Esophagus (tissue), 2 donors: ENCODE measurements around the gene SLC35G1. TPM values are rescaled to one million over a fixed set of nuclear protein-coding genes. Genes with fewer than 3 reads are reported as not detected.

ENCODE experiments used
- H3K27ac ChIP-seq, 2 donors: one replicate each; pipeline ENCODE4 v1.5.1; 2013; ENCODE audit warnings: low read depth in 2 of 2, mild to moderate bottlenecking in 2 of 2, inconsistent platforms in 1 of 2, low read length in 1 of 2, moderate library complexity in 1 of 2
- H3K27me3 ChIP-seq, 2 donors: one replicate each; pipeline ENCODE4 v1.6.1; 2013; ENCODE audit warnings: low read length in 2 of 2, control low read depth in 1 of 2, mild to moderate bottlenecking in 1 of 2; ENCODE audit not compliant: insufficient read depth in 2 of 2, control insufficient read depth in 1 of 2
- H3K36me3 ChIP-seq, 2 donors: one replicate each; pipeline ENCODE4 v1.6.1; 2013; ENCODE audit warnings: low read length in 1 of 2; ENCODE audit not compliant: control insufficient read depth in 2 of 2, insufficient read depth in 2 of 2
- H3K4me1 ChIP-seq, 2 donors: one replicate each; pipeline ENCODE4 v1.6.1; 2013; ENCODE audit warnings: low read length in 1 of 2; ENCODE audit not compliant: control insufficient read depth in 2 of 2, insufficient read depth in 2 of 2
- H3K4me3 ChIP-seq, 2 donors: one replicate each; pipeline ENCODE4 v1.5.1; 2013; ENCODE audit warnings: low read length in 2 of 2, mild to moderate bottlenecking in 2 of 2, low read depth in 1 of 2, moderate library complexity in 1 of 2
- H3K9me3 ChIP-seq, 2 donors: one replicate each; pipeline ENCODE4 v1.6.1; 2013; ENCODE audit warnings: mild to moderate bottlenecking in 2 of 2, low read depth in 1 of 2, low read length in 1 of 2, moderate library complexity in 1 of 2; ENCODE audit not compliant: control insufficient read depth in 2 of 2, insufficient read depth in 1 of 2
- WGBS, 2 donors: extraction: QIAGEN DNeasy Blood & Tissue Kit; methylation state at CpG; one replicate each; pipeline ENCODE4 v1.1.7; 2013; 5-methylcytosine and 5-hydroxymethylcytosine counted together
- polyA plus RNA-seq, 2 donors: library from polyadenylated mRNA; stranded (reverse); fragments of 200-250 nt; gene quantifications; one replicate each; pipeline ENCODE4 v1.2.3, GENCODE V29; 2013
- donor health status: healthy with polysubstance abuse.
- donor health status: Bipolar disorder and iron deficiency.

SLC35G1 gene
- polyA plus RNA-seq, 2 donors = 0.73 to 1.4 TPM

DNA sequence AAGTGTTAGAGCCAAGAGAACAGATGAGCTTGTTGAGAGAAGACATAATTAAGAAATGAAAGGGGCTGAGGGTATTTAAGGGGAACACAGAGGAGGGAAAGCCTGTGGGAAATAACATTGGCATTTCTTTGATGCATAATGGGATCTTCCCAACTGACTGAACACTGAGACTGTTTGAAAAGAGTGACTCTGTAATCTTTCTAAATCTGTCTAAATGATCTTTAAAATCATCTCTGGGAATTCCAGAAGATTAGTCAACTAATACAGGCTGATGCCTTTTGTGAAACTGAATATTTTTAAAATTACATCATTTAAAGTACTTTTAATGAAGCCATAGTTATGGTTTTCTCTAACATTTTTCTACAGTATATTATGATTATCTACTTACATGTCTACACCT lies 17.4 kb upstream of the SLC35G1 start:
- H3K27ac ChIP-seq = no peak overlapping the region
- H3K4me3 ChIP-seq = no peak overlapping the region
- no peaks in the 10 kb centered on the region for H3K36me3 ChIP-seq
- H3K9me3 ChIP-seq = no peaks in the 10 kb centered on the region
- H3K27me3 ChIP-seq = no peaks in the 10 kb centered on the region
- H3K4me1 ChIP-seq = no peaks in the 10 kb centered on the region

DNA sequence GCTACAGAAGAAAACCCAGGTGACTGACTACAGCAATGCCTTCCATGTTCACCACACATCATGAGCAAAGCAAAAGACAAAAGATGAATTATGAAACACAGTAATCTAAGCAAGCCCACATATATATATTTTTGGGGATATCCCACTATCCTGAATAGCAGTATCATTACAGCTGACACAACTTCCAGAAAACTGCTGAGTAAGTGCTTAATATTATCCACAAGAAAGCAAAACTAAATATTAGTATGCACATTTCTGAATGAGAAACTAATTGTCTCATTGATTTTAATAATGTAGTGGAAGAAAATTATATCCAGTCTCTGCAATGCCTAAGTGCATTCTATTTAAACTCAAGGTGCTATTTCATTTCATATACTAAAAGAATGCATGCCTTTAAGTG lies 14.5 kb upstream of the SLC35G1 start:
- no peak overlapping the region for H3K4me3 ChIP-seq
- no peaks in the 10 kb centered on the region for H3K9me3 ChIP-seq
- H3K4me1 ChIP-seq = no peaks in the 10 kb centered on the region
- H3K27ac ChIP-seq = no peak overlapping the region
- H3K27me3 ChIP-seq = no peaks in the 10 kb centered on the region
- H3K36me3 ChIP-seq = no peaks in the 10 kb centered on the region

DNA sequence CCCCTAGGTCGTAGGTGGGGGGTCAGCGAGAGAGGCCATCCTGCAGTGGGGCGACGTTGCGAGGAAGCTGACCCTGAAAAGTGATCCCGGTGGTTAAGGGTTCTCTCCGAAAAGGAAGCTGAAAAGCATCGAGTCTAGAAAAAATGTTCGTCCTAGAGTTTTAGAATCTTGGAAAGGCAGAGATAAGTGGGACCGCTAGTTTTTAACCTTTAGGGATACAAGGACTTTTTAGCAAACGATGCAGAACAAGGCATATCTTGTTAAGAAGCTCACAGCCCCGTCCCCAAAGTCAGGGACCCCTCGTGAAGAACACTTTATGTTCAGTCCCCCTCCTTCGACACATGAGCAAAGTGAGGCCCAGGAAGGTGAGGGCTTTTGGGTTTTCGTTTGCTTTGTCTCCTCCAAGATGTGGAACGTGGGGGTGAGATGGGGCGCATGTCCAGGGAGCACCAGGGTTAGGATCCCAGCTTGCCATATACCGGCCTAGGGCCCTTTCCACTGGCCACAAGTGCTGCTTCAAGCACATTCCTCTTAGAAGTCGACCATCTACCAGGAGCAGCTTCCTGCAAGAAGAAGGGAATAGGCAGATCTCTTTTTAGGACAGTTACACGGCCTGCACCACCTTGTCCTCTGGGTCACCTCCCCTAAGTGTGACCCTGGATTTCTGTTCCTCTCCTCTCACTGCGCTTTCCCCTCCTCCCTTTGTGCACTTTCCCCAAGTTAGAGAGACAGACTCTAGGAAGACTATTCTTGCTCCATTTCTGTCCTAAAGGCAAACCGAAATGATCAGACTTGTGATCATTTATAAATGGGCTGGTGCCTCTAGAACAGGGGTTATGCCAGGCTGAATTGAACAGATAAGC lies 969 bp downstream of the SLC35G1 start:
- WGBS, 2 donors = 34 to 36% methylated on average over 22 of the region's 22 CpGs

DNA sequence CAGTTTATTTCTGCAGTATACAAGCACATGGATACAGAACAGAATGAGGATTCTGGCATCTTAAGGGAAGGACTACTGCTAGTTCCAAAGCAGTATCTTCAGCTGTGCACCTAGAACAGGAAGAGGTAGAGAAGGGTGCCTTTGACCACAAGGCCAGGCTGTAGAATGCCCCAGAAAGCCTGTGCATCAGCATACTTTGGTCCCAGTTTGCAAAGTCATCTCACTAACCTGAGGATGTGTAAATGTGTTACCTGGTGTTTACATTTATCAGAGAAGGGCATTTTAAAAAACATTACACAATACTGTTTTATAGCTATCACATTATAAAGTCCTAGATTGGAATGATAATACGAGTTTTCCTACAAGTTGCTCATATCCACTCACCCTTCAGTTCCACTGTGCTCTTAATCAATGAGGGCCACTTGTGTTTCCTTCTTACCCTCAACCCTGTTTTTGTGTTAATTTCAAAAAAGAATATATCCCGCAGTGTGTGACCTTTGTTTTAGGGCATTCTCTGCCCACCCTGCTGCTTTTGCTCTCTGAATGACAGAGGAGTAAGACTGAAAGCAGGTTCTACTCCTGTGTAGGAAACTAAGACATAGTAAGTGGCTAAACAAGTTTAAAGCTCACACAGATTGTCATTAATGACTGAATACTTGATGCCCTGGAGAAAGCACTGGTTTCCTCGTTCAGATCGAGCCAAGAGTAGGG lies 3.4 kb downstream of the SLC35G1 start:
- H3K9me3 ChIP-seq = no peaks in the 10 kb centered on the region
- H3K36me3 ChIP-seq = no peaks in the 10 kb centered on the region
- no peak overlapping the region for H3K27ac ChIP-seq
- 74 to 78% methylated on average over 4 of the region's 4 CpGs for WGBS, 2 donors
- peaks cover 0 to 4% of the 10 kb centered on the region in 2 donors for H3K4me1 ChIP-seq
- no peak overlapping the region for H3K4me3 ChIP-seq
- no peaks in the 10 kb centered on the region for H3K27me3 ChIP-seq

More for the DNA sequence above, 969 bp downstream of the SLC35G1 start:
- Histone ChIP-seq H3K9me3 (no peaks in the 10 kb centered on the region), H3K36me3 (no peaks in the 10 kb centered on the region), H3K27me3 (no peaks in the 10 kb centered on the region), H3K4me3 (peak overlapping the region; percentile 72 to 78), H3K4me1 (peaks cover 0 to 4% of the 10 kb centered on the region in 2 donors), H3K27ac (no peak overlapping the region)

DNA sequence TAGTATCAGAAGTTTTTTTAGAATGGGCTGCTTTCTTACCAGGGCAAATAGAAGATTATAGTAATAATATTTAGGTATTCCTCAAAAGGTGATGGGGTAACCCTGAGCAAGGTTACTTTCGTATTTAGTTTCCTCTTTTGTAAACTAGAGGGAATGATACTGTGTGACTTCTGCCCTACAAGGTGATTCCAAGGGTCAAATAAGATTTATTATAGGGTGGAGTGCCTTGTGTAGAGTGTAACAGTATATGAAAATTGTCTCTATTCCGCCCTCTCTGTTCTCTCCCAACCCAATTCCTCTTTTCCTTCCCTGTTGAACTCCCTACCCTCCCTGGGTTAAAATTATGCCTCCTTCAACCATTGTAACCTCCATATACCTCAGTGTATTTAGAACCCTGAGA lies 5.3 kb downstream of the SLC35G1 start:
- no peak overlapping the region for H3K27ac ChIP-seq
- no peak overlapping the region for H3K4me3 ChIP-seq
- H3K27me3 ChIP-seq = no peaks in the 10 kb centered on the region
- H3K36me3 ChIP-seq = no peaks in the 10 kb centered on the region
- no peaks in the 10 kb centered on the region for H3K9me3 ChIP-seq
- H3K4me1 ChIP-seq = peaks cover 0 to 4% of the 10 kb centered on the region in 2 donors
- WGBS, 2 donors = 87 to 97% methylated on average over 2 of the region's 2 CpGs

DNA sequence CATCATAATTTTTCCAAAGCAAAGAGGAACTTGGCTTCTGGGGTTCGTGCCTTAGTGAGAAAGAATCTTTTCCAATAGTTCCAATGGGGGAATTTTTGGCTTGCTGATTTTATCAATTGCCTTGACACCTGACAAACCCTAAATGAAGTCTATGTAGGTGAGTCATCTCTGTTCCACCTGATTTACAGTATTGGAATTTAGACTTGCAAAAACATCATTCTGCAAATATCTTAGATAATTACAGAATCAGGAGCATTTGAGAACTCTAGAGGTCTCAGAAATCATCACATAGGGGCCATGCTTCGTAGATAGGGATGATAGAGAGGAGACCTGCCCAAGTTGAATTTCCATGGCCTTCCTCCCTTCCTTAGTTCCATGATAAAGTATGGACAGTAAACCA lies 9.3 kb downstream of the SLC35G1 start:
- Histone ChIP-seq H3K27ac (no peak overlapping the region), H3K4me3 (no peak overlapping the region), H3K27me3 (no peaks in the 10 kb centered on the region), H3K4me1 (no peaks in the 10 kb centered on the region), H3K36me3 (no peaks in the 10 kb centered on the region), H3K9me3 (no peaks in the 10 kb centered on the region)
- 87 to 89% methylated on average over 2 of the region's 2 CpGs for WGBS, 2 donors

DNA sequence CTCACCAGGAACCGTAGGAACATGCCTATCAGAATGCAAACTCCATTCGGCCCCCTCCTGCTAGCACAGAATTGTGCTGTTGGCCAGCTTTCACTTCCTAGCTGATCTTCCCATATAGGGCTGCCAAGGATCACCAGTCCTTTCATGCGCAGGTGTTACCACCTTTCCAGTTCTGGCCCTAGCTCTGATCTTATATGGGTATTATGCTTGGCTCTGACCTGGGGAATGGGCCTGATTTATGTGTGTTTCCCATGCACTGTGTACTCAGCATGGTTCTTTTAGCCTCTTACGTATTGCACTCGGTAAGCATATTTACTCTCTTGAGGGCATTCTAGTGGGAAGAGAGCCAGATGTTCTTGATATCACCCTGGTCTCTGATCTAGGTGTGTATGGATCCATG lies 11.1 kb downstream of the SLC35G1 start:
- Histone ChIP-seq H3K4me1 (no peaks in the 10 kb centered on the region), H3K4me3 (no peak overlapping the region), H3K9me3 (no peaks in the 10 kb centered on the region), H3K27ac (no peak overlapping the region), H3K36me3 (no peaks in the 10 kb centered on the region), H3K27me3 (no peaks in the 10 kb centered on the region)
- 73 to 89% methylated on average over 5 of the region's 5 CpGs for WGBS, 2 donors

DNA sequence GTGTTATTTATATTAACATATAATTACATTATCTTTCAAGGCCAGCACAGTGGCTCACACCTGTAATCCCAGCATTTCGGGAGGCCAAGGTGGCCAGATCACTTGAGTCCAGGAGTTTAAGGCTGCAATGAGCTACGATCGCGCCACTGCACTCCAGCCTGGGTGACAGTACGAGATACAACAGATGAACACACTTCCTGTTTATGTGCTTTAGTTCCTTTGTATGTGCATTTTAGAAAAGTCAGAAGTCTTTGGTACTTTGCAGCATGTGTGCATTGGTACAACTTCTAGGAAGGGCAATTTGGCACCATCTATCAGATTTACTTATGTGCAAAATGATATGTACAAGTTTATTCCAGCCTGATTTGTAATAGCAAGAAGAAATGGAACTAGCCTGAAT lies 13.3 kb downstream of the SLC35G1 start:
- 86 to 87% methylated on average over 5 of the region's 5 CpGs for WGBS, 2 donors
- Histone ChIP-seq H3K4me3 (no peak overlapping the region), H3K9me3 (no peaks in the 10 kb centered on the region), H3K36me3 (no peaks in the 10 kb centered on the region), H3K4me1 (no peaks in the 10 kb centered on the region), H3K27me3 (no peaks in the 10 kb centered on the region), H3K27ac (no peak overlapping the region)

DNA sequence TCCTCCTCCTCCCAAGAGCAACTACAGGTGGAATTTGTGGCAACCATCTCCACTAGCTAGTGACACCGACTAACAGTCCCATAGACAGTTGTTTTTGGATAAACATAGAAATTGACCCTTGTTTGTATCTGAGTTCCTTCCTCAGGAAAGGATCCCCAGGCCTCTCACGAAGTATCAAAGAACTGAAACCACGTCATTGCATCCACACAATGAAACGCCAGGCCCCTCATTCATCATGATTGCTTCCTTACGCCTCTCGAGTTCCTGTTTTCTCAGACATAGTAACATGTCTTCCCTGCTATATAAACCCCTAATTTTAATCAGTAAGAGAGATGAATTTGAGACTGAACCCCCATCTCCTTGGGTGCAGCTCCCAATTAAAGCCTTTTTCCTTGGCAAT lies 18.1 kb downstream of the SLC35G1 start:
- WGBS, 2 donors = 64 to 72% methylated on average over 6 of the region's 6 CpGs
- no peaks in the 10 kb centered on the region for H3K9me3 ChIP-seq

DNA sequence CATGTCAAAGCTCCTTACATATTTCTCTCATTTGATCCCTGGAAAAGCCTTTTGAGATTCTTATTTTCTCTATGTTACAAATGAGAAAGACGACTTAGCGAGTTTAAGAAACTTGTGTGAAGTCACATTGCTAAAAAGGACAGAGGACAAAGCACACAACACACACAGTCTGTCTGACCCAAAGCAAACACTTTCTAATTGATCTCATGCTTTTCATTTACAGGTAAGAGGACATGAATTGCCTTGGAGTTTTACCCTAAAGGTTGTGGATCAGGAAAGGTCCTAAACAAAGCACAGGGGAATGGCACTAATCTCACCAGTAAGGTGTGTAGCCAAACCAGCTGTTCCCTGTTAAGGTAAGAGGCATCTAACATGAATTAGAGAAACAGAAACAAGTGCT lies 18.7 kb downstream of the SLC35G1 start:
- no peak overlapping the region for H3K27ac ChIP-seq
- no peaks in the 10 kb centered on the region for H3K4me1 ChIP-seq
- 84 to 95% methylated on average over 2 of the region's 2 CpGs for WGBS, 2 donors
- no peaks in the 10 kb centered on the region for H3K27me3 ChIP-seq
- H3K36me3 ChIP-seq = no peaks in the 10 kb centered on the region
- H3K4me3 ChIP-seq = no peak overlapping the region
- no peaks in the 10 kb centered on the region for H3K9me3 ChIP-seq

More for the DNA sequence above, 18.1 kb downstream of the SLC35G1 start:
- no peaks in the 10 kb centered on the region for H3K36me3 ChIP-seq
- H3K27me3 ChIP-seq = no peaks in the 10 kb centered on the region
- no peak overlapping the region for H3K27ac ChIP-seq
- H3K4me1 ChIP-seq = no peaks in the 10 kb centered on the region
- no peak overlapping the region for H3K4me3 ChIP-seq
